ENCODE data around the gene HS6ST2.

HS6ST2 gene

GRCh38 chrX:132740316-132741123, 217.9 kb downstream of the HS6ST2 start:
- no peak for DNase-seq (ENCODE audit: low read depth)

- no peak for DNase-seq (ENCODE audit: low read depth)
These were observed 219.5 kb downstream of the HS6ST2 start for GRCh38 chrX:132738951-132739350.

- no peak for DNase-seq (ENCODE audit: low read depth)
These were observed 220.7 kb downstream of the HS6ST2 start for GRCh38 chrX:132737743-132738142.

GRCh38 chrX:132732236-132732635, 226.2 kb downstream of the HS6ST2 start:
- DNase-seq (ENCODE audit: low read depth), result no peak

- no peak for DNase-seq (ENCODE audit: low read depth)
These were observed 227.7 kb downstream of the HS6ST2 start for GRCh38 chrX:132730726-132731125.

GRCh38 chrX:132730266-132730665, 228.2 kb downstream of the HS6ST2 start:
- no peak for DNase-seq (ENCODE audit: low read depth)

- no peak for DNase-seq (ENCODE audit: low read depth)
These were observed 230.1 kb downstream of the HS6ST2 start for GRCh38 chrX:132728296-132728695.

GRCh38 chrX:132718431-132718958, 239.9 kb downstream of the HS6ST2 start:
- DNase-seq (ENCODE audit: low read depth), result no peak

- DNase-seq (ENCODE audit: low read depth), result no peak
These were observed 242.4 kb downstream of the HS6ST2 start for GRCh38 chrX:132716006-132716405.

- DNase-seq (ENCODE audit: low read depth), result no peak
These were observed 243.5 kb downstream of the HS6ST2 start for GRCh38 chrX:132714913-132715312.

GRCh38 chrX:132712350-132712749, 246.1 kb downstream of the HS6ST2 start:
- DNase-seq (ENCODE audit: low read depth), result no peak

- no peak for DNase-seq (ENCODE audit: low read depth)
These were observed 247.7 kb downstream of the HS6ST2 start for GRCh38 chrX:132710656-132711155.

GRCh38 chrX:132708529-132708928, 249.9 kb downstream of the HS6ST2 start:
- no peak for DNase-seq (ENCODE audit: low read depth)

- DNase-seq (ENCODE audit: low read depth), result no peak
These were observed 253.7 kb downstream of the HS6ST2 start for GRCh38 chrX:132704769-132705168.

- DNase-seq (ENCODE audit: low read depth), result no peak
These were observed 264.0 kb downstream of the HS6ST2 start for GRCh38 chrX:132694382-132694781.

- no peak for DNase-seq (ENCODE audit: low read depth)
These were observed 265.9 kb downstream of the HS6ST2 start for GRCh38 chrX:132692526-132692925.

GRCh38 chrX:132692066-132692465, 266.4 kb downstream of the HS6ST2 start:
- no peak for DNase-seq (ENCODE audit: low read depth)

- DNase-seq (ENCODE audit: low read depth), result no peak
These were observed 268.5 kb downstream of the HS6ST2 start for GRCh38 chrX:132689612-132690563.

GRCh38 chrX:132685276-132685675, 273.2 kb downstream of the HS6ST2 start:
- no peak for DNase-seq (ENCODE audit: low read depth)

GRCh38 chrX:132677233-132677716, 281.2 kb downstream of the HS6ST2 start:
- DNase-seq (ENCODE audit: low read depth), result no peak

GRCh38 chrX:132676561-132677186, 281.8 kb downstream of the HS6ST2 start:
- DNase-seq (ENCODE audit: low read depth), result no peak

GRCh38 chrX:132676102-132676501, 282.3 kb downstream of the HS6ST2 start:
- no peak for DNase-seq (ENCODE audit: low read depth)
